SIG-M5 treated with dmso at 0.1 percent for 504 hours (cell line): ENCODE results near the gene THBD.

Experiments used
- DNase-seq: peaks from one replicate; lab custom pipeline; 2025; ENCODE audit not compliant: unreplicated experiment; lab: John Stamatoyannopoulos, UW

THBD gene

DNA sequence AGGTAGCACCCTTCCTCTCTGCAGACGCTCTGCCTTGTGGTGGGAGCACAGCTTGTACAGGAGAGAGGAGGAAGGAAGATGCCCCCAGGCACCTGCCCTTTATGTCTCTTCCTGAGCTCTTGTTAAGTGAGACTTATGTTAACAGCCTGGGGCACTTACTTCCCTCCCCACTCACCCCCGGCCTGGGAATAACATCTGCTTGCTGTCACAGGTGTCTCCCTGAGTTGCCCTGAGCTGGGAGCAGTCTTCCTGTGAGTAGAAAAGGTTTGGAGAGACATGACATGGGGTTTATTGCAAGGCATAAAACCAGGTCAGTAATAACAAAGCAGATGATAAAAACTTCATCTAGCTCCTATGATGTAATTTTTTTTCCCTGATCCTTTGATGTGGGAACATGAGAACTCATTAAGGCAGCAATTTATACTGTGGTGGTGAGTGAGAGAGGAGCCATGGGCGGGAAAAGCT is 12.4 kb downstream of the THBD start:
- no peak for DNase-seq

DNA sequence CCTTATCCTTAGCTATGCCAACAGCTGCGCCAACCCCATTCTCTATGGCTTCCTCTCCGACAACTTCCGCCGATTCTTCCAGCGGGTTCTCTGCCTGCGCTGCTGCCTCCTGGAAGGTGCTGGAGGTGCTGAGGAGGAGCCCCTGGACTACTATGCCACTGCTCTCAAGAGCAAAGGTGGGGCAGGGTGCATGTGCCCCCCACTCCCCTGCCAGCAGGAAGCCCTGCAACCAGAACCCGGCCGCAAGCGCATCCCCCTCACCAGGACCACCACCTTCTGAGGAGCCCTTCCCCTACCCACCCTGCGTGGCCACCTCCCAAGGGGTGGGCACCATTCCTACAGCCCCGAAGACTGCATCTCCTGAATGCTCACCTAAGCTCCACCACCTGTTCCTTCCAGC is 13.1 kb downstream of the THBD start:
- no peak for DNase-seq

DNA sequence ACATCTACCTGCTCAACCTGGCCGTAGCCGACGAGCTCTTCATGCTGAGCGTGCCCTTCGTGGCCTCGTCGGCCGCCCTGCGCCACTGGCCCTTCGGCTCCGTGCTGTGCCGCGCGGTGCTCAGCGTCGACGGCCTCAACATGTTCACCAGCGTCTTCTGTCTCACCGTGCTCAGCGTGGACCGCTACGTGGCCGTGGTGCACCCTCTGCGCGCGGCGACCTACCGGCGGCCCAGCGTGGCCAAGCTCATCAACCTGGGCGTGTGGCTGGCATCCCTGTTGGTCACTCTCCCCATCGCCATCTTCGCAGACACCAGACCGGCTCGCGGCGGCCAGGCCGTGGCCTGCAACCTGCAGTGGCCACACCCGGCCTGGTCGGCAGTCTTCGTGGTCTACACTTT is 13.7 kb downstream of the THBD start:
- DNase-seq: no peak

DNA sequence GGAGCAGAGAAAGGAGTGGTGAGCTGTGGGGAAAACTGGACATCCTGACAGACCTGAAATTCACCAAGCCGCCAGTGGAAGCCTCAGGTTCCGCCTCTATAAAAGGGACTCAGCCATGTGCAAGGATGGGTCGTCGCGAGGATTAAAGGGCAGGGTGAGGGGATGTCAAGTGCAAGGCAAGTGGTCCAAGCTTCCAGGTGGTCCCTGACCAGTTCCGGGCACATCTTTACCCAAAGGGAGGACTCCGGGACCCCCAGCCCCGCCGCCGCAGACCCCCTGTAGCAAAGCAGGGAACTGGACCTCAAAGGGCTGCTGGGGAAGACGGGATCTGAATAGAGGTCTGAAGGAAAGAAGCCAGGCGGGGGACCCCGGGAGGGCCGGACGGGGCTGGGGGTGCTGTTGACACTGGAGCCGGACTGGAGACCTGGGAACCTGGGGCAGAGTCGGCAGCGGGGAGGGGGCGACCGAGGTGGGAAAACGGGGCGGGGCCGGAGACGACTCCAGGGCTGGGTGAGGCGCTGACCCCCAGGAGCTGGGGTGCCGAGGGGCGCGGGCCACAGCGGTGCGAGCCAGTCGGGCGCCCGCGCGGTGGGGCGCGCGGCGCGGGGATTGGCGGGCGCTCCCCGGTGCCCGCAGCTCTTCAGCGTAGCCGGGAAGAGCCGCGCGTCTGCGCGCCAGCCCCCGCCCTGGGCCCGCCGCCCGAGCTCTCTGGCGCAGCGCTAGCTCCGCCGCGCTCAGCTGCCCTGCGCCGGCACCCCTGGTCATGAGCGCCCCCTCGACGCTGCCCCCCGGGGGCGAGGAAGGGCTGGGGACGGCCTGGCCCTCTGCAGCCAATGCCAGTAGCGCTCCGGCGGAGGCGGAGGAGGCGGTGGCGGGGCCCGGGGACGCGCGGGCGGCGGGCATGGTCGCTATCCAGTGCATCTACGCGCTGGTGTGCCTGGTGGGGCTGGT is 14.5 kb downstream of the THBD start, which contains the start of gene SSTR4:
Gene SSTR4 (plus strand): TSS at position 592 of the 951 bp plus-strand sequence. CDS start 172 bp downstream, at position 764.
- no peak for DNase-seq

- DNase-seq: no peak
Measured at GRCh38 chr20:23033918-23034317, 15.6 kb downstream of the THBD start.

DNA sequence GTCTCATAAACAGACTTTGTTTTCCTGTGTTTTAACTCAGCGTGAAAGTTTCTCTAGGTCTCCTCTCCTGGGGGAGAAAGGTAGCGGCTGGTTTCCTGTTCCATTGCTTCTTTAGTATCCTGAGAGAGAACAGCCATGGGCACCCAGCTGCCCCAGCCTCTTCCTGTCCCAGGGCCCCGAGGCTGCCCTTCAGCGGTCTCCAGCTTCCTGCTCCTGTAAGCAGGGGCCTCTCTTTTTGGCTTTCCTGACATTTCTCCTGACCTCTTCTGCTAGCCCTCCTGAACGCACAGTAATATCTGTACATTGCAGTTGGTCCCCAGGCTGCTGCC is 16.8 kb downstream of the THBD start:
- DNase-seq: no peak

DNA sequence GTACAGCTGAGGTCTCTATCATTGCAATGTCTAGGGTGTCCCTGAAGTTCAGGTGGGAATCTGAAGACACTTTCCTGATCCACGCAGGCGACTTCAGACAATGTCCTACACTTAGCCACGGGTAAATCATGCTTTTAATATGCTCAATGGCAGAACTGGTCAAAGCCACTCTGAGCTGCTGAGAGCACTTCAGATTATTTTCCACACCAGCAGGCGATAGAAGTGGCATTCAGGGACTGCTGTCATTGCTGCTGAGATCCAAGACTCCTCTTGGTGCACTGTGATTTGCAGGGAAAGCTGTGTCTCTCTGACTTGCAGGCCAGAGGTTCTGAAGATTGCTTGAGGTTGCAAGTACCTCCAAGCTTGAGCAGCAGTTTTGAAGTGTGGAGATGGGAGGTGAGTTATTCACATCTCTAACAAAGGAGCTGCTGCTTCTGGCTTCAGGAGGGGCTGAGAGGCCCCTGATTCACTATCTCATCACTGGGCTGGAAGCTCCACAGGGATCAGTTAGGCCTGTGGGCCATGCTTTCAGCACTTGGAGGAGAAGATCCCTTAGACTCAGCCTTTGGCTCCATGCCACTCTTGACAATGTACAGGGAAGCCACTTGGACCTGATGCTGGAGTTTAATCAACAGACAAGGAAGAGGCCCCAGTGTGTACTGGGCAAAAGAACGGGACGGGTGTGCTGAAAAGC is 17.3 kb downstream of the THBD start:
- no peak for DNase-seq

- no peak for DNase-seq
Measured at GRCh38 chr20:23031346-23031745, 18.1 kb downstream of the THBD start.

GRCh38 chr20:23029324-23029723 is 20.1 kb downstream of the THBD start:
- no peak for DNase-seq

- DNase-seq: no peak
Measured at GRCh38 chr20:23028392-23028791, 21.1 kb downstream of the THBD start.

GRCh38 chr20:23027721-23028120 is 21.8 kb downstream of the THBD start:
- peak; percentile 50 for DNase-seq

DNA sequence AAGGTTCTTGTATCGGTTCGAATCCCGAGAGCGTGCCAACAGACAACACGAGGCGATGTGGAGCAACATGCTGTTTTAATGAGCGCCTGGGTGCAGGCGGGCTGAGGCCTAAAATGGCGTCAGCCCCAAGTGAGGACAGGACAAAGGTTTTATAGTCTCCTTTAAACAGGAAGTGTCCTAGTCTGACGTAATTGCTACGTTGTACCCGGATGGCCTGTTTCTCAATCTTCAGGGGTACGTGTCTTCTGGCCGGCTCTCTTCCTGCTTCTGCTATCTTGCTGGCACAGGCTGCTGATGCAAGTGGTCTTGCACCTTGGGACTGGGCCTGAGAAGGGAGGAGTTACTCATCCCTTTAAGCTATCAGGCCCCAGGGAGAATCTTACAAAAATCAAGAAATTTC is 24.0 kb downstream of the THBD start:
- peak; percentile 85 for DNase-seq

GRCh38 chr20:23024701-23025100 is 24.8 kb downstream of the THBD start:
- DNase-seq: no peak

GRCh38 chr20:23023621-23024177 is 25.8 kb downstream of the THBD start:
- no peak for DNase-seq

DNA sequence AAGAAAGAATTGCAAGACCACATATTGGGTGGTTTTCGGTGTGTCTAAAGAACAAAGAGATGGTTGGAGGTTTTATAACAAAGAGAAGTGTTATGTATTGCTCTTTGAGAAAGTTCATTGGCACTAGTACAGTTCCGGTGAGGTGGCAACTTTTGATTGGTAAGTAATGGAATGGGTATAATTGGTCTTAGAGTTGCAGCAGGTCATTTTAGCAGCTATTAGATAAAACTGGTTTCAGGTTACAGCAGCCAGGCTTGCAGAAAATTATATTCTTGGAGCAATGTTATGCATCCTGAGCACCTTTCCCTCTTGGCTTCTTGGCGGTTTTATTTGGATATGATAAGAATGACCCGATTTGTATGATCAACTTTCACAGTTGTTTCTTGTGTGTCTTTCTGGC is 26.6 kb downstream of the THBD start:
- DNase-seq: no peak

GRCh38 chr20:23021951-23022350 is 27.5 kb downstream of the THBD start:
- no peak for DNase-seq

DNA sequence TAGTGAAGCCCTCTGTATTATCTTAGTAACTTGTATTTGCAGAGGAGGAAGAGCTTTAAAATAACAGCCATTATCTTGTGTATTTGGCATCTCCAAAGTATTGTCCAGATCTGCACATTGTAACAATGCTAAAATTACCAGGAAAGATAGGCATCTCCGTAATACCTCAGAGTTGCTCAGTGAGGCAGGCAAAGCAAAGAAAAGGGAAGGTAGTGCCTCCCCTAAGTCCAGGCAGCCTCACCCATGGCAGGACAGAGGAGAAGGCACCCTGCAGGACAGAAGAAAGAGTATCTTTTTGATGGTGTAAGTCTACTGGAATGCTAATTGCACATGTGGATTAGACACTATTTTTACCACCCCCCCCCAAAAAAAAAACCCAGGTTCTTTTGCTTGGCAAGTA is 27.9 kb downstream of the THBD start:
- peak; percentile 11 for DNase-seq

- no peak for DNase-seq
Measured at GRCh38 chr20:23020230-23021018, 29.0 kb downstream of the THBD start.

DNA sequence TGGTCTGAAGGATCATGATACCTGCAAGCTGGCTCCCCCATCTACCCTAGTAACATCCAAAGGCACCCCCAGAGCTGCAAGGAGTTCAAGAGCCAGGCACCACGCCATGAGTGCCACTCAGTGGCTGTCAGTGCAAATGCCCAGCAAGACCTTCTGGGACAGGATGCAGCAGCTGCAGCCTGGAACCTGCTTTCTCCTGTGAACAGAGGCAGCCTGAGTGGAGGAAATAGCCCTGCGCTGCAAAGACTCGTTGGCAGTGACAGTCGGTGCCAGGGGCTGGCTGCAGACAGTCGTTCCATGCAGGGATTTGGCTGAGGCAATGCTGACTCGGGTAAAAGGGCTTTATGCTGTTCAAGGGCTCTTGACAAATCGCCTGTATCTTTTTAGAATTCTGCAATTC is 30.1 kb downstream of the THBD start:
- no peak for DNase-seq

DNA sequence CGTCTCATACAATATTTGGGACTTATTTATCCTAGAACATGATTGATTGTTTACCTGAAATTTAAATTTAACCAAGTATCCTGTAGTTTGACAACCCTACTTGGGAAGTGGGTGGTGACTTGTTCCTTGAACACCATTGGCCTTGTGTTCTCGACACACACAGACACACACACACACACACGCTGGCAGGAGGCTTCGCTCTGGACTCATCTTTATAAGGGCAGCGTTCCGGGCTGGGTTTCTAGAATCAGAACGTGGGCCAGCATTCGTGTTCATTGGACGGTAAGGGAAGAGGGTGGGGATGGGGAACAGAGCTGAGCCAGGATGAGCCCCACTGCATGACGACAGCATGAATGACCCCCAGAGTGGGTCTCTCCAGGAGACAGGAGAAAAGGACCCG is 30.5 kb downstream of the THBD start:
- DNase-seq: no peak

GRCh38 chr20:23018432-23018831 is 31.0 kb downstream of the THBD start:
- DNase-seq: no peak
